ENCODE measurements around the gene FBN1. TPM values are rescaled to one million over a fixed set of nuclear protein-coding genes. Genes with fewer than 3 reads are reported as not detected.

The FBN1 gene
- total and polyA plus RNA-seq, 10 of the 15 experiments (the other 5 are each of a cell fraction or from before 2014, with no cell fraction given), result 2.2 to 15.3 (median 7.0) TPM

- H3K9me3 ChIP-seq (replicated peaks; ENCODE audit: control insufficient read depth, insufficient read depth, low read length), result no peaks in the 10 kb centered on the region
- in situ Hi-C loops (cut with MboI), result no loop called here
- intact Hi-C loops (cut with micrococcal nuclease; ENCODE audit: unreplicated experiment), result no loop called here
- no peak overlapping the region for H2AFZ ChIP-seq (ENCODE audit: control insufficient read depth, low read depth, low read length)
- RAD21 ChIA-PET (ENCODE audit: unreplicated experiment), result no interaction called here
- FAIRE-seq, result no peak
- no peaks in the 10 kb centered on the region for H3K36me3 ChIP-seq (ENCODE audit: control insufficient read depth in 2 of 2, insufficient read depth in 2 of 2, low read length in 1 of 2)
- H3K79me2 ChIP-seq (ENCODE audit: control insufficient read depth, insufficient read depth, low read length), result no peaks in the 10 kb centered on the region
- POLR2A ChIA-PET, result interaction anchor here (0.5 kb wide), 1 partner anchor 19 kb away, joined by 3 read pairs; no protein-coding TSS in a partner anchor
- no TSS peak for BruUV-seq (replicated peaks)
- H4K20me1 ChIP-seq (ENCODE audit: control insufficient read depth, insufficient read depth), result no peaks in the 10 kb centered on the region
- no peak for ATAC-seq
- 88% methylated on average over 5 of the region's 5 CpGs for WGBS (ENCODE audit: insufficient coverage, insufficient replicate concordance, low lambda C conversion rate, missing lambda C conversion rate)
- H3K4me2 ChIP-seq (ENCODE audit: control insufficient read depth, insufficient read depth), result no peak overlapping the region
- H3K27ac ChIP-seq (ENCODE audit: control insufficient read depth, insufficient read depth), result no peak overlapping the region
- no peaks in the 10 kb centered on the region for H3K27me3 ChIP-seq (replicated peaks in 1 of 2; ENCODE audit: control insufficient read depth in 2 of 2, insufficient read depth in 2 of 2, low read length in 1 of 2)
- H3K9ac ChIP-seq (ENCODE audit: control insufficient read depth, insufficient read depth, low read length), result no peak overlapping the region
- H3K4me1 ChIP-seq (ENCODE audit: control insufficient read depth, insufficient read depth, low read length), result no peaks in the 10 kb centered on the region
- DNase-seq (ENCODE audit: low read depth, low spot score), result no peak
- no peak overlapping the region for H3K4me3 ChIP-seq
- TF ChIP-seq BMI1 (IDR thresholded peaks at IDR 0.05; ENCODE audit: borderline replicate concordance) (no peak), ELK1 (IDR thresholded peaks at IDR 0.05; ENCODE audit: low read depth, low read length) (no peak), MXI1 (IDR thresholded peaks at IDR 0.05; ENCODE audit: low read depth, low read length) (no peak), RUNX3 (IDR thresholded peaks at IDR 0.05; ENCODE audit: low read length) (no peak), IRF4 (IDR thresholded peaks at IDR 0.05; ENCODE audit: low read depth, low read length) (no peak), RAD21 (IDR thresholded peaks at IDR 0.05; ENCODE audit: insufficient read depth, low read depth, low read length) (no peak), MLLT1 (IDR thresholded peaks at IDR 0.05) (no peak), ATF7 (IDR thresholded peaks at IDR 0.05; ENCODE audit: low read depth) (no peak), E4F1 (IDR thresholded peaks at IDR 0.05; ENCODE audit: borderline replicate concordance, partially characterized antibody) (no peak), ZNF274 (IDR thresholded peaks at IDR 0.05; ENCODE audit: insufficient read depth, insufficient read length) (no peak), STAT1 (conservative IDR thresholded peaks at IDR 0.05) (no peak), MTA3 (IDR thresholded peaks at IDR 0.05; ENCODE audit: borderline replicate concordance, low read length) (no peak)
- CTCF ChIA-PET, result no interaction called here
- SMC1A ChIA-PET (ENCODE audit: uncharacterized antibody, unreplicated experiment), result interaction anchor here (0.8 to 1.7 kb wide), 2 partner anchors 8 to 11 kb away, joined by 4 read pairs; no protein-coding TSS in a partner anchor
Measured at GRCh38 chr15:48572823-48573222, 72.7 kb downstream of the FBN1 start.
